Activated CD8-positive, alpha-beta memory T cell treated with anti-CD3 and anti-CD28 coated beads for 24 hours (primary cell): ENCODE data around the gene ZFHX2.

Experiments used
- DNase-seq: peaks from one replicate; pipeline ENCODE4 v3.0.0-alpha.2; 2020

ZFHX2 gene

DNA sequence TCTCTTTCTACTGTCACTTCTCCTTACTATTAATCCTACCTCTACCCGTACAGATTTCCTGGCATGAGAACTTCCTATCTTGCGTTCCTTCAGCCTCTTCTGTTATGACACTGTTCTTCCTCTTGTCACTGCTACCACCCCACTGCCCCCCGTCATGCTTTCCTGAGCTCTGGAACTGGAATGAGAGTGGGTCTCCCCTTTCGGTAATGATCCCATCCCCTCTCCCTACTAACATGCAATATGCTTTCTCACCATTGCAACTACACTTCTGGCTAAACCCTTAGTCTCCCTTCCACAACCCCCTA, 20.9 kb upstream of the ZFHX2 start:
- DNase-seq = no peak

DNA sequence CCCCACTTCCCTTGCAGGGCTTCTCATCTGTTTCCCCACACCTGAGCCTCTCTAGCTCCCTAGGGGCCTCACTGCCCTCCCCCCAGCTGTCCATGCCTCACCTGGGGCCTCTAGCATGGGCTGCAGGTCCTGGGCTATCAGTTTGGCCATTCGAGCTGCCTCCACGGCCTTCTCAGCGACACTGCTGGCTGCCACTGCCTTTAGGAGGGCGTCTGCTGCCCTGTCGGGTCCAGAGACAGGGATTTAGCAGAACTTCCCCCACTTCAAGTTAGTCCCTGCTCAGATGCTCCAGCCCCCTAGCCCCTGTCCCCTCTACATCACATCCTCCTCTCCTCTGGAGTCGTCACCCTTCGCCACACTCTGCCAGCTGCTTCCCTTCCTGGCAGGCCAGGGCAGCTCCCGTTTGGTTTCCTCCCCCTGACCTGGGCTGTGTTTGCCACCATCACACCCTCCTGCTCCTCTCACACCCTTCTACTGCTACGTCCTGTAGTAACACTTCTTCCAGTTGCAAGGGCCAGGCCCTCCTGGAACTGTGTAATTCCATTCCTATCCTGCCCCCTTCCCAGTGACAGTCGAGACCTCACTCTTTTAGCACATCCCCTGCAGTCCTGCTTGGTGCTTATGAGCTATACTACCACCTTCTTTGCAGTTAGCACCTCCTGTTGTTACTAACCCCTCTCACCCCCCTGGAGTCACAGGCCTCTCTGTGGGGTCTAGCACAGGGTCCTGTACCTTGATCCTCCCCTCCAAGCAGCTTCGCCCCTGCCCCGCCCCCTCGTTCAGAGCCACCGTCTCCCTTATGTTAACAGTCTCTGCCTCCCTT, 20.3 kb upstream of the ZFHX2 start:
- no peak for DNase-seq

DNA sequence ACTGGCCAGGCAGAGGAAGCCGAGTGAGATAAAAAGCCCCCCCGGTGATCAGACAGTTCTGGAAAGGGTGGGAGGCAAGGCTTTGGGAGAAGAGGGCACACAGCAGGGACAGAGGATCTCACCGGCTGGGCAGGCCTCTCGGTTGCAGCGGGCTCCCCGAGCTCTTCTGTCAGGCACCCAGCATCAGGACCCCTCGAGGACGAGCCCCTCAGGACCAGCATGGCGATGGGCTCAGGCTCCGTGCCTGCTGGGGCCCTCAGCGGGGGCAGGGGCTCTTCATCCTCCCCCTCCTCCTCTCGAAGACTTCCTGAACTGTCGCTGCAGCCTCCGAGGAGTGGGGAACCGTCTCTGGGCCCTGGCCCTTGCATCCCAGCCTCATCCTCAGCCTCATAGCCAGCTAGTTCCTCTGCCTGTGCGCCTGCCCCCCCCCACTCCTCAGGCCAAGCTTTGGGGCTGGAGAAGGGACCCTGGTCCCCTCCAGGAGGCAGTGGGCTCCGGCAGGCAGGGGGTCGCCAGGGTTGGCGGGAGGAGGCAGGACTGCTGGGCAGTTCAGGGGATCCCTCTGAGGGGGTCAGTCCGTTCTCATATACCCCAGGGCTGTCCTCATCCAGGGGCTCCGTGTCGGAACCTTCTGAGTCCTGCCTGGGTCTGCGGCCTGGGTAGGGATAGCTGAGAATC, 19.4 kb upstream of the ZFHX2 start:
- DNase-seq = peak; percentile 52

- DNase-seq = no peak
Measured at GRCh38 chr14:23569443-23570151, 18.0 kb upstream of the ZFHX2 start.

DNA sequence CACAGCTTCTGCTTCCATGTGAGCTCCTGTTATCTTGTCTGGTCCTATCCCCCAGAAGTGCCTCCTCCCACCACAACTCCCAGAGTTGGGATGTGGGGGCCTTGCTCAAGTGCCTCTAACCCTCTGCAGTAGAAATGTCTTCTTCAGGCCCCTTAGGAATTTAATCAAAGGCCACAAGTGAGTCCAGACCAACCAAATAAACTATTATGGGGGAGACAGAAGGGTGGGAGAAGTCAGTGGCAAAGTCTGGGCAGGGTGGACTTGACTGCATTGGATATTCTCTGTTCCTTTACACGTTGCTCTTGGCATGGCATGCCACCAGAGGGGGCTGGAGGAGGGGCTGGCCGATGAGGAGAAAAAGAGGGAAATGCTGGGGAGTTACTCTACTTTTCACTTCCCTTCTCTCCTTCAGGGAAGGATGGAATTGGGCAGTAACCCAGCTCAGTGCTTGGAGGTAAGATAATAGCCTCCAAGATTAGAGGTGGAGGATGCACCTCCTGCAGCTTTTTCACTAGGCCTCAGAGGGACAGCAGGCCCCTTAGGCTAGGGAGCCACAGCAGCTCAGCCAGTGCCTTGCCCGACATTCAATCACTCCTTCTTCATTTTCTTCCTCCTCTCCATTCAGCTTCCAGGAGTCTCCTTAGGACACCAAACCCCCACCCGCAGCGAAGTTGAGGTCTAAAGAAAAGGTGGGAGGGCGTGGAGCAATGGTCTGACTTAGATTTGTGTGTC, 17.2 kb upstream of the ZFHX2 start:
- no peak for DNase-seq

DNA sequence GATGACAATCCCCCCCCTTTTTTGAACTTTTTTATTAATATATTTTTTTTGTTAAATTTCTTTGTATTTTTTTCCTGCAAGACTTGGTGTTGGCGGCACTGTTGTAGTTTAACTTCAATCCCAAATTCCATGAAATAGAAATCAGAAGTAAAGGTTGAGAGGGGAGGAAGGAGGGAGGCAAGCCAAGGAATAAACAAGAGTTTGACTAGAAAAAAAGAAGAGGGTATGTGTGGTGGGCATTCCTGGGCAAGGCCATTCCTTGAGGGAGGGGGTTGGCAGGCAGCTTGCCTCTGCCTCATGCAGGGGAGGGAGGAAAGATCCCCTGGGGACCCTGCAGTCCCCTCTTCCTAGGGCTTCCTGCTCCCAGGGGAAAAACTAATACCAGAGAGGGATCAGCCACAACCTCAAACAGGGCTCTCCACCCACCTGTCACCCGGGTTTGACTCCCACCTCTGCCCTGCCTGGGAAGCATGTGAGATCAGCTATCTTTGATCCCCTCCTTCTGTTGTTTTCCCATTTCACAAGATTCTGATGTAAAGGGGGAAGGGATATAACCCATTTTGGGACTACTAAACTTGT, 16.5 kb upstream of the ZFHX2 start:
- DNase-seq = no peak

DNA sequence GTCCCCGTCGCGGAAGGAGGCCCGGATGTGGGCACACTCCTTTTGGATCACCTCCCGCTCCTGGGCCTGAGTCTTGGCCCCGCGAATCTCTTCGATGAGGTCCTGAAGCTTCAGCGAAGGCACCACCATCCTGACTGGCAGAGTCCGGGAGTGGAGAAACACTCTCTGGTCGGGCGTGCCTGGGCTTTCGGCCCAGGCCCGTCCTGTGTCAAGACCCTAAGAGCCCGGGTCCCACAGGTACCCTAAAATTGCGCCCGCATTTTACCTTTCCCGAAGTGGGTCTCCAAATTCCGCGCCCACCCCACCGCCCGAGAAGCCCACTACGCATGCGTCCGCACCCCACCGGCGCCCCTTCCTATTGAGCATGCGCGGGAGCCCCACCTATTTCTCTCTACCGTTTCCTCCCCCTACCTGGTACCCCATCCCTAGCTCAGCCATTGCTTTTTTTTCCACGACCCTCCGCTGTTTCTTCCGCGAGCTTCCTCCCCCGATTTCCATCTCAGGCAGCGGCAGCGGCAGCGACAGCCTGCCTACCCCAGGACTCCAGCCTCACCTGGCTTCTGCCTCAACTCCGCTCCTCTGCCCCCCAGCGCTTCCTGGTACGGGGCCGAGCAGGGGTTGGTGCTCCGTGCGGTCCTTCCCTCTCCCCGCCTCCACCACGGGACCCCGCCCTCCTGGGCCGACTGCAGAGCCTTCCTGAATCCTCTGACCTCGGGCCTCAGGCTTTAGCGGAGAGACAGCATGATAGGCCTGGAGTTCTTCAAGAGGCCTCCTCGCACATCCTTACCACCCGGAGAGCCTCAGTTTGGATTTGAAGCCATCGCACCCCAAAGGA, 15.8 kb upstream of the ZFHX2 start, which contains the start of gene AP1G2:
Gene AP1G2 (minus strand): TSS at position 606 of the 835 bp plus-strand sequence. CDS start 477 bp downstream, at position 129.
- peak; percentile 95 for DNase-seq

- DNase-seq = no peak
Measured at GRCh38 chr14:23566778-23567185, 15.2 kb upstream of the ZFHX2 start.

- DNase-seq = no peak
Measured at GRCh38 chr14:23566112-23566777, 14.7 kb upstream of the ZFHX2 start.

GRCh38 chr14:23565626-23566025, 14.1 kb upstream of the ZFHX2 start:
- DNase-seq = no peak

- DNase-seq = no peak
Measured at GRCh38 chr14:23564876-23565275, 13.3 kb upstream of the ZFHX2 start.

DNA sequence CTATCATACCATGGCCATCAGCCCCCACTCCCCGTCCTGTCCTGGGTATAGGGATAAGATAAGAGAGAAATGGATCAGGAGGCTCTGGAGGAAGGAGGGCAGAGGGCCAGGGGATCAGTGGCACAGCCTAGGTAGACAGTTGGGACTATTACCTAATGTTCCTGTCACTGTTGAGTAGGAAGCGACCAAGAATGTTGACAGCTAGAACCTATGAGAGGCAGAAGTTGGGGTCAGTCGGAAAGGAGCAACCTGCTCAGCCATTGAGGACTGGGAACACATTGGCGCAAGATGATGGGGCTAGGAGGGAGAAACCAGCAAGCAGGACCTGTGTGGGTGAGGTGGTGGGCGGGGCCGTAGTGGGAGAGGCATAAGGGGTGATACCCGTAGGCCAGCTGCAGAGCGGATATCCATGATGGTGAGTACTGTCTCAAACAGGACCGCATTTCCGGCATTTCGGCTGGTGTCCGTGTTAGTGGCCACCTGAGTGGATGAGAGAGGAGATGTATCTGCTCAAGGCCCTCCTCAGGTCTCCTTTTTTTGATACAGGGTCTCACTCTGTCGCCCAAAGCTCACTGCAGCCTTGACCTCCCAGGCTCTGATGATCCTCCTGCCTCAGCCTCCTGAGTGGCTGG, 12.7 kb upstream of the ZFHX2 start:
- no peak for DNase-seq

DNA sequence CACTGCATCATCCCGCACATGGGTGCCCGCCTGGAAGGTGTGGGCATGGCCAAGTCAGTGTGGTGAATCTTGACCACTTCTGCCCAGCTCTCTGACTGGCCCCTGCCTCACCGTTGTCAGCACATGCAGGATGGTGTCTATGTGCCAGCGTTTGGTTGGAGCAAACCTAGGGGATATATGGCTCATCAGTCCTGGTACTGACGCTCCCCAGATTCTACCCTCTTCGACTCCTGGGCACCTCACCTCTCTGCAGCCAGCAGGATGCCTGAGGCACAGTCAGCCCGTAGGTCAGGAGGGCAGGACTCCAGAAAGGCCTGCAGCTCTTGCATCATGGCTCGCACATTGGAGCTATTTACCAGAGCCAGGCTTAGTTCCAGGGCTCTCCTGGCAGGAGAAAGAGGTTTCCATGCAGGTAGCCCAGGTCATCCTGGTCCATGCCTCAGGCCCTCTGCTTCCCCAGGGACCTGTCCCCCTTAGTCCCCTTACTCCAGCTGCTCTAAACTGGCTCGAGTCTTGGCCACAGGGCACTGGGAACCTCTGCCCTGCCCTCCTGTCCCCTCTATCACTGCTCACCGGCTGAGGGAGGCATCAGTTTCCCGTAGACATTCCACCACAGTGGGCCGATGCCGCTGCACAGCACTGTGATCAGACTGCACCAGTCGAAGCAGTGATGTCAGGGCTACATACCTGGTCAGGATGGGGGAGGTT, 12.1 kb upstream of the ZFHX2 start:
- no peak for DNase-seq

DNA sequence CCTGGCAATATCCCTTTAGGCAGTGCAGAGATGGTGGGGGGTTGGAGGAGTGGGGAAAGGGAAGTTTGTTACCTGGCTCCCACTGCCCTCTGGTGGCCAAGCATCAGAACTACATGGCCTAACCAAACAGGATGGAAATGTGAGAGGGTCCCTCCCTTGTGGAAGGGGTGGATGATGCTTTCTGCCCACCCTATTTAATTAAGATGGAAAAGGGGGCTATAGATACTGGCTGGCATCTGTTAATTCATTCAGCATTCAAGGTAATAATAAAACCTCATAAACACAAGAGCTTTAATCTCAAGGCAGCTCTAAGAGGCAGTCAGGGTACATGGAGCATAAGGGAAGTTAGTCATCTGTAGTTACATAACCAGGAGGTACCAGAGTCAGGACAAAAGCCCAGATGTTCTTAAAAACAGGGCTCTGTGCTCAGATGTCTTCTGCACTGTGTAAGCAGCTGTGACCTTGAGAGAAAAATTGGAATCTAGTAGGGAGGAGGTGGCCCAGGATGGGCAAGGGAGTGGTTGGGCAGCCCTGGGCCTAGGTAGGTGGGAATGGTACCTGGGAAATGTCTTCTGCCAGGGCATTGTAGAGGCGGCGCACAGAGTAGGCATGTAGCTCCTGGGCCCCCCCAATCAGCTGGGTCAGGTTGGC, 11.4 kb upstream of the ZFHX2 start:
- DNase-seq = peak; percentile 76

DNA sequence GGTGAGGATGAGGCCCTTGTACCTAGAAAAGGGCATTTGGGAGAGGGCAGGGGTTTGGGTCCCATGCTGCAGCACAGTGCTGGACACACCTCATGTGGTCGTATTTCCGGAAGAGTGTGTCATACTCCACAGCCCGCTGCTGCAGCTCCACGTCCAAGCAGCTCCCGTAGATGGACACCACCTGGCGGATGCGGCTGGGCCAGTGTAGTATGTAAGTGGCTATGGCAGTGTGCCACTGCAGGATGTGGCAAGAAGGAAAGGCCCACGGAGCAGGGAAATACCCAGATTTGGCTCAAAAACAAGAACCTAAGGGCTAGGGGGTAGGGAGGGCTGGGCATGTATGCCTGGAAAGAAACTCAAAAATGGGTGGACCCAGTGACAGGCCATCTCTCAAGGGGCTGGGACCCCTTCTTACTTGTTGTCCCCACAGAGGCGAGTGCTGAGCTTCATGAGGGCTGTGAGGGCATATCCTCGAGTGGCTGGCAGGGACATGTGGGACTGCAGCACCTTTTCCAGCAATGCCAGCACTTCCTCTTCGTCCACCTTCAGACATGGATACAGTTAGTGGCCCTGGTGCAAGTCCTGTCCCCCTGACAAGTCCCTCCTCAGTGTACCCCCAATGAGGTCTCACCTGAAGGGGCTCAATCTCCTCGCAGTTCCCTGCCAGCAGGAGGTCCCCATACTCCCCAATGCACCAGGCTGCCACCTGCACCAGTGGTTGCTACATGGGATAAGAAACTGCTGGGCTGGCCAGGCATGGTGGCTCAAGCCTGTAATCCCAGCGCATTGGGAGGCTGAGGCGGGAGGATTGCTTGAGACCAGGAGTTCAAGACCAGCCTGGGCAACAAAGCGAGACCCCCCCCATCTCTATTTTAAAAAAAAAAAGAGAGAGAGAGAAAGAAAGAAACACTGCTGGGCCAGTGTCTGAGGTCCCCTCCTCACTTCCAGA, 10.6 kb upstream of the ZFHX2 start:
- no peak for DNase-seq

DNA sequence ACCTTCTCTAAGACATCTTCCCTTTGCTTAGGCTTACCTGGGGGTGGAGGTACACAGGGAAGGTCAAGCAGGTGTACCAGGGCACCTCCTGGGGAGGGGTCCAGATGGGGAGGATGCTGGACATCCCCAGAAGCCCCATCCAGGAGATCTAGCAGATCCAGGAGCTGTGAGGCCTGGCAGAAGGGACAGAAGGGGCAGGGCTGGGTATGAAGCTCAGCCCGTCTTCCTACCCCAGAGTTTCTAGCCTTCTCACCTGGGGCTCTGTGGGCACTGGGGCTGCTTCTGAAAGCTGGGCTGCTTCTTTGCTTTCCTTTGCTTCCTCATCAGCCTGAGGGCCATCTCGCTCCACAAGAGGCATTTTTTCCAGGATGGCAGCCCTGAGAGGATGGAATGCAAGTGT, 9.7 kb upstream of the ZFHX2 start:
- no peak for DNase-seq

DNA sequence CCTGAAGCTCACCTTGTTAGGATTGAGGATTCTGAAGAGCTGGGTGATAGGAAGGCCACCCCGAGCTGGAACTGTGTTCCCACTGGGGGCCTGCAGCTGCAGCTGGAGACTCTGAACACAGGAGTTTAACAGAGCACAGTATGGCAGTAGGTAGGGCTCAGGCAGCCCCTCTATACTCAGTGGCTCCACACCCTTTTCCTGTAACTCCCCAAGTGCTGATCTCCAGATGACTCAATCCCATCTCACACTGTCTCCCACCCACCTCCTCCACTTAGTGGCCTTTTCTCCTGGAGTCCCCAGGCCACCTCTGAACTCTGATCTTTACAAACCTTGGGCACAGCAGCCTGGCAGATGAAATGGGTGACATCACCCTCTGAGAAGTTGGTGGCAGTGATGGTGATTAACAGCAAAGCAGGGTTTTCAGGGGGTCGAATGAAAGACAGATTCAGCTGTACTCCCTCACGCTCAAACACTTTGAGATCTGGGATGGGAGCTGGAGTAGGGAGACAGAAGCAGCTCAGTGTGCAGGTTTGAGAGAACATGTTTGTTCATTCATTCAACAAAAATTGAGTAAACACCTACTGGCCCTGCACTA, 8.5 kb upstream of the ZFHX2 start:
- no peak for DNase-seq
